ENCODE data around the gene ZNF644.
"Not testable (repeated sequence)": the region's sequence is repeated elsewhere in the genome, so short reads cannot be mapped to it uniquely, and the experiment has no call there.

Gene ZNF644

DNA sequence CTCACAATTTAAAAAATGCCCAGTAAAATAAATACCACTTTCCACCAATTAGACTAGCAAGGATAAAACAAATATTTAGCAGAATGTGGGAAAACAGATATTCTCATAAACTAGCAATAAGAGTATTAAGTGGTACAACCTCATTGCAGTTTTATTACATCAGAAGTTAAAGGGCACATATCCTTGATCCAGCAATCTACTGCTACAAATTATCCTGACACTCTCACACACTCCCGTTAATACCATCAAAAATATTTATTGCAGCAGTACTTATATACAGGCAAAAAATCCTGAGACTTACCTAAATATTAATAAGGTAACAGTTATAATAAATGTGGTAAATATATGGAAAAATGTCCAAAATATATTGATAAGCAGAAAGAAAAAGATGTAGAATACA is 44.3 kb downstream of the ZNF644 start:
- DNase-seq, result no peak

DNA sequence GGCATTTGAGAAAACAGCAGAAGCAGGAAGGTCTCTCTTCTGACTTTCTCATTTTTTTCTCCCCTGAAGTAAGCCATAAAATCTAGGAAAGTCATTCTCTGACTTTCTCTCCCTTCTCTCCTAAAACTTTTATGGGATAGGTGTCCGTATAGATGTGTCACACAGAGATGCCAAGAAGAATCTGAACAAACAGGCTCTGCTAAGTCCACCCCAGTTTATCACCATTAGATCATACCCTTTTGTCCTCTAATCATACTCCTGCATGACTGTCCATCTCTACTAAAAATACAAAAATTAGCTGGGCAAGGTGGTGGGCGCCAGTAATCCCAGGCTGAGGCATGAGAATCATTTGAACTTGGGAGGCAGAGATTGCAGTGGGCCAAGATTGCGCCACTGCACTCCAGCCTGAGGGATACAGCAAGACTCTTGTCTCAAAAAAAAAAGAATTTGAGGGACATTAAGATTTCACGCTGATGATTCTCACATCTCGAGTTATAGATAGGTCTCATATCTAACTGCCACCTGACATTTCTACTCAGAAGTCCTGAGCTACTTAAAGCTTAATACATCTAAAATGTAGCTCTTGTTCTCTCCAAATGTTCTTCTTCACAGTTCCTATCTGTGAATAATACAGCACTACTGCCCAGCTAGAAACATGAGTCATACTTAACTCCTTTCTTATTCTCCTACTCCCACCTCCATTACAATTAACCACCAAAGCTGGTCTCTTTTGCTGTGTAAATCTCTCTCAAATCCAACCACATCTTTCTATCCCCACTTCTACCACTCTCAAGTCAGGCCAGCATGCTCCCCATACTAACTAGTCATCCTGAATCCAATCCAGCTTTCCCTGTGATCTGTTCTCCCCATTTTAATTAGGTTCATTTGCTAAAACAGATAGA is 47.7 kb downstream of the ZNF644 start:
- DNase-seq, result no peak

DNA sequence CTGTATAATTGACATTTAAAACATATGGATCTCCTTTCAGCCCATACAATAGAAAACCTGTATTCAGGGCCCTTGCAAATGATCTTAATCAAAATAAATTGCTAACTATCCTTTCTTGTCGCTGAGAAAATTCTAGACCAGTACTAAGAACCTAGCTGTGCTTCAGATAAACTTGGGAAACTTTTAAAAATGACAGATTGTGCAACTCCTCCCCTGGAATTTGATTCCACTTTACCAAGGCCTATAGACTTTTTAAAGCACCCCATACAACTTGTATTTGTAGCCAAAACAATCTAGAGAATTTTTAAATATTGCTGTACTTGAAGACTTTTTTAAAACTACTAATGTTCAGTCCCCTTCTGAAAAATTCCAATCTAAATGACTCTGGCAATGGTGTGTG is 51.6 kb downstream of the ZNF644 start:
- DNase-seq, result no peak

DNA sequence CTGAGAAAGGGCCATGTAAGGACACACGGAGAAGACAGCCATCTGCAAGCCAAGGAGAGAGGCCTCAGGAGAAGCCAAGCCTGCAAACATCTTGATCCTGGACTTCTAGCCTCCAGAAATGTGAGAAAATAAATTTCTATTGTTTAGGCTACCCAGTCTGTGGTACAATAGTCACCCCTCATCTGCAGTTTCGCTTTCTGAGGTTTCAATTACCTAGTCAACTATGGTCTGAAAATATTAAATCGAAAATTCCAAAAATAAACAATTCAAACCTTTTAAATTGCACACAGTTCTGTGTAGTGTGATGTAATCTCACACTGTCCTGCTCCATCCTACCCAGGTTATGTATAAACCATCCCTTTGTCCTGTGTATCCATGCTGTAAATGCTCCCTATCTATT is 52.6 kb downstream of the ZNF644 start:
- no peak for DNase-seq

DNA sequence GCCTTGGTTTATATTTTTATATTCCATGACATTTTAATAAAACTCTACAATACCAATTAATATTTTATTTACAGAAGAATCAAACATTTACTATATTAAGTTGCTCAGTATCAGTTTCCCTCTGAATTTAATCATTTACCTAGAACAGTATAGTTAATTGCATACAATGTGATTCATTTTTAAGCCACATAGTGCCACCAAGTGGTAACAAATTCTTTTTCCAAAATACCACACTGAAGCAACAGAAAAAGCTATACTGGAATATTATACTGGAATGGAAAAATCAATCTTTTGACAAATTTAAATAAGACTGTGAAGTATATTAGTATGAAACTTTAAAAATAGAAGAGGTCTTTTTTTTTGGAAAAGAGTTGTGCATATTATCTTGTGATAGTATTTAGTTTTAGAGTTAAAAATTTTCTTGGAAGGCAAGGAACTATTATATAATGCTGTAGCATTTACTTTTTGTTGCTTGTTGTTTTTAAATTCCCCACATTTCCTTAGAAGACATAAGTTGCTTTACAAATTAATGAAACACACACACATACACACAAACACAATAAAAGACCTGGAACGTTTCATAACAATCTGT is 57.3 kb downstream of the ZNF644 start:
- DNase-seq, result peak in 1 of 2 experiments; percentile 2

DNA sequence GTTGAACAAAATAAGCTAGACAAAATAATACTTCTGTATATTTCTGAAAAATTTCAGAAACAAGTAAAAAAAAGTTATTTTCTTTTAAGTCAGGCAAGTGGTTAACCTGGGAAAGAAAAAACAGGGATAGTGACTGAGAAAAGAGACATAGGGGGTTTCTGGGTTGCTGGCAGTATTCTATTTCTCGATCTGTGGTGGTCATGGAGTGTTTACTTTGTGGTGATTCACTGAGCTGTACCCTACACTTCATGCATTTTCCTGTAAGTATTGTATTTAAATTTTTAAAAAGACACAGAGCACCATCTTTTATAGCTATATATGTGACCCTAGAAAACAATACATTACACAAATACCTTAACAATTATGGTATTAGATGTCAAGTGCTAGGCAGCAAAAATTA is 58.2 kb downstream of the ZNF644 start:
- DNase-seq, result no peak

DNA sequence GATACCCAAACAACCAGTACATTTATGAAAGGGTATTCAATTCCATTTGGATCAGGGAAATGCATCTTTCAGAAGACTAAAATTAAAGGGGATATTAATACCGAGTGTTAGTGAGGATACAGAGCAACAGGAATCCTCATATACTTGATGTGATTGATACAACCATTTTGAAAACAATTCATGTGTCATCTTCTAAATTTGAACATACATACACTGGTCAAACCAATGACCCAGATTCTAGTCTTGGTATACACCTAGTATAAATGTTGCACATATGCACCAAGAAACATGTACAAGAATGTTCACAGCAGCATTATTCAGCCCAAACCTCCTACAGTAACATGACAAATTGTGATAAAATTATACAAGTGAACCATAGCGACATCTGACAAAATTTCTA is 58.6 kb downstream of the ZNF644 start:
- DNase-seq, result no peak

DNA sequence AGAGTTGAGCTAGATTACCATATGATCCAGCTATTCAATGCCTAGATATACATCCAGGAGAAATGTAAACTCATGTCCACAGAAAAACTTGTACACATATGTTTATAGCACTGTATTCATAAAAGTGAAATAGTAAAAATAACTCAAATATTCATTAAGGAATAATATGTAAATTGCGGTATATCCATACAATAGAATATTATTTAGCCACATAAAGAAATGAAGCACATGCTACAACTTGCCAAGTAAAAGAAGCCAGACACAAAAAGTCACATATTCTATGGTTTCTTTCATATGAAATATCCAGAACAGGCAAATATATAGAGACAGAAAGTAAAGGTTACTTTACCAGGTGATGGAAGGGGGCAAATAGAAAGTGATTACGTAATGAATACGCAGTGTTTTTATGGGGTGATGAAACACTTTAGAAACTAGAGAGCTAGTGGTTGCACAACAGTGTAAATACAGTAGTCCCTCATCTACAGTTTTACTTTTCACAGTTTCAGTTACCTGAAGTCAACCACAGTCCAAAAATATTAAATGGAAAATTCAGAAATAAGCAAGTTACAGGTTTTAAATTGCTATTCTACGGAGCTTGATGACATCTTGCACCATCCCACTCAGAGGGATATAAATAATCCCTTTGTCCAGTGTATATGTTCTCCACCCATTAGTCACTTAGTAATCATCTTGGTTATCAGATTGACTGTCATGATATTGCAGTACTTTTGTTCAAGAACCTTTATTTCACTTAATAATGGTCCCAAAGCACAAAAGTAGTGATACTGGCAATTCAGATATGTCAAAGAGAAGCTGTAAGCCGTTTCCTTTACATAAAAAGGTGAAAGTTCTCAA is 62.3 kb downstream of the ZNF644 start:
- no peak for DNase-seq

DNA sequence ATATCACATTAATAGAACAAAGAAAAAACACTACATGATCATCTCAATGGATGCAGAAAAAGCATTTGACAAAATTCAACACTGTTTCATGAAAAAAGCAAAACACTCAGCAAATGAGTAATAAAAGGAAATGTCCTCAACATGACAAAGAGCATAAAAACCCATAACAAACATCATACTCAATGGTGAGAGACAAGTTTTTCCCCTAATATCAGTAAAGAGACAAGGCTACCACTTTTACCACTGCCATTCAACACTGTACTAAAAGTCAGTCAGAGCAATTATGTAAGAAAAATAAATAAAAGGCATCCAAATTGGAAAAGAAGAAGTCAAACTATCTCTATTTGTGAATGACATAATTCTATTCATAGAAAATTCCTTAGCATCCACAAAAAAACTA is 64.3 kb downstream of the ZNF644 start:
- no peak for DNase-seq

DNA sequence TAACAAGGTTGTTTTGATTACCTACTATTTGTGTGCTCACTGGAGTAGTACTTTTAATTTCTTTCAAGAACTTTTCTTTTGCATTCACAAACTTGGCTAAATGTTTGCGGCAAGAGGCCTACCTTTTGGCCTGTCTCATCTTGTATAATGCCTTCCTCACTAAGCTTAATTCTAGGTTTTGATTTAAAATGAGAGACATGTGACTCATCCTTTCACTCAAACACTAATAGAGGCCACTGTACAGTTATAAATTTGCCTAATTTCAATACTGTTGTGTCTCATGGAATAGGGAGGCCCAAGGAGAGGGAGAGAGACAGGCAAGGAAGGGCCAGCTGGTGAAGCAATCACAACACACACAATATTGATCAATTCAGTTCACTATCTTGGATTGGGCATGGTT is 66.1 kb downstream of the ZNF644 start:
- no peak for DNase-seq

DNA sequence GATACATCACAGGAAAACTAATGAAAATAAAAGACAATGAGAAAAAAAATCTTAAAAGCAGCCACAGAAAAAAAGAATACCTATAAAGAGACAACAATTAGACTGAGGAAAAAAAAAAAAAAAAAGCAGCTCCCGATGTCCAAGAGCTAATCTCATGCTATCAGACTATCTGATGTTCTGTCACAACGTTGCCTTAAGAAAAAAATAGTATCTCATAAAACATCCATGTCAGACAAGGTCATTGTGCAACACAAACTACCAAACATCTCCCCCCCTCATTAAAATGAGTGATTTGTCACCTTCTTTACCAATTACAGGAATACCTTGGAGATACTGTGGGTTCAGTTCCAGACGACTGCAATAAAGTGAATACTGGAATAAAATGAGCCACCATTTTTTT is 68.9 kb downstream of the ZNF644 start:
- no peak for DNase-seq

DNA sequence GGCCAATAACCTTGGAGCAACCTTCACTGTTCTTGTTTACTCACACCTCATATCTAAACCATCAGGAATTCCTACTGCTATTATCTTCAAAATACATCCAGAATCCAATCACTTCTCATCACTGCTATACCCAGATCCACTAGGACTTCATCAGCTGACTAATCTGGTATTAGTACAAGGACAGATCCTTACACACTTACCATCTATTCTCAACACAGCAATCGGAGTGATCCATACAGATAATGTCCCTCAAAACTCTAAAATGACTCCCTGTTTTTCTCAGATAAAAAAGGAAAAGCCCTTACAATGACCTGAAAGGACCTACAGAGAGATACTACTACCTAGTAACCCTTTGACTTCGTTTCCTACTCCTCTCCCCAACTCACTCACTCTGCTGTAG is 70.8 kb downstream of the ZNF644 start:
- DNase-seq, result no peak

DNA sequence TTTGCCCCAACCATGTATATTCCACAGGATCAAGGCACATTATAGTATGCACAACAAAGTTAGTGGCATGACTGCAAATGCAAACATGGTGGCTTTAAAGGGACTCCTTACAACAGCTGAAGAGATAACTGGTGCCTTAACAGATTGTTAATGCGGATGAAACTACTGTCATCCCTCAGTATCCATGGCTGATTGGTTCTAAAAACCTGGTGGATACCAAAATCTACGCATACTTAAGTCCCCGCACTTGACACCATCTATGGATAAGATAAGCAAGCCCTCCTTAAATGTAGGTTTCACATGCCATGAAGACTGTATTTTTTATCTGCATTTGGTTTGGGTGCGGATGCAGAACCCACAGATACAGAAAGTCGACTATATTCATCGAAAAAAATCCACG is 73.5 kb downstream of the ZNF644 start:
- DNase-seq, result no peak

DNA sequence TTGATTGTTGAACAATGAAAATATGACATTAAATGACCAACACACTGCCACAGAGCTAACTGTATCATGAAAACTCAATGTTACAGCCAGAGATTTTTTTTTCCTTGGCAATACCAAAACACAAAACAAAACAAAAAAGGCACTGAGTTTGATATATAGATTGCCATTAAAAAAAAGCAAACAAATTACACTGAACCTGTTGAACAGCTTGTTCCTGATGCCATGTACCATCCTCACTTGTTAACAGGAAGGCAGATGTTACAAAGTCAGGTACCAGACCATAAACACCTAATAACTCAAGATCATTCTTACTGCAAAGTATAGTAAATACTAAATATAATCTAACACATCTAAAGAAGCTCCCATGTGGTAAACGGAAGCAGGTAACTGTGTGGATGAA is 75.2 kb downstream of the ZNF644 start:
- no peak for DNase-seq

DNA sequence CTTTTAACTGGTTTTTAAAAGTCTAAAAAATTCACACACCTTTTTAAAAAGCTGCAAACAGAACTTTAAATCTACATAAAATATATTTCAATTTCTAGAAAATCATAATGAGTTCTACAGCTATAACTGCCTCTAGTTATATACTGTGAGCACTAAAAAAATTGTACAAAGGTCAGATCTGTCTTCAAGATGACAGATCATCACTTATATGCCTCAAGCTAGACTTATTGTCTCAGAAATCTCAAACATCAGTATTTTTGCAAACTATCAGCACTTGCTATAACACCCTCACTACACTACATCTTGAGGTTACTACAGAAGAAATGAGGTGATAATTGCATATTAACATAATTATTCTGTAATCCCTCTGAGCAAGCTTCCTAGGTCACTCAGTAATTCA is 76.5 kb downstream of the ZNF644 start:
- DNase-seq, result no peak

DNA sequence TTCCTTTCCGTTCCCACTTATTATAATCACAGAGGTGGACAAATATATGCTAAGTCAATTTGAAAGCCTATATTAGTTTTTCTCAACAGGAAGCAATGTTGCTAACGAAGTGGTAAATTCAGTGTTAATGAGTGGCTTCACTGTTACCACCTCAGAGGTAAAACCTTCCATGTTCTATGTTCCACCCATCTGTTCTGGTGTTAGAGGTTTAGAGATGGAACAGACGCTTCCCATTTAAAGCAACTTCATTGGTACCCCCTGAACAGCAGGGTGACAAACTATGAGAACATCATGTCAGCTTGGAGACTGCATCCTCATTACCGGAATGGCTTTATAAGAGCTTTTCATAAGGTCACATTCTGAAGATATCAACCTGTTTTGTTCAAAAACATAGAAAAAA is 77.9 kb downstream of the ZNF644 start:
- DNase-seq, result no peak

DNA sequence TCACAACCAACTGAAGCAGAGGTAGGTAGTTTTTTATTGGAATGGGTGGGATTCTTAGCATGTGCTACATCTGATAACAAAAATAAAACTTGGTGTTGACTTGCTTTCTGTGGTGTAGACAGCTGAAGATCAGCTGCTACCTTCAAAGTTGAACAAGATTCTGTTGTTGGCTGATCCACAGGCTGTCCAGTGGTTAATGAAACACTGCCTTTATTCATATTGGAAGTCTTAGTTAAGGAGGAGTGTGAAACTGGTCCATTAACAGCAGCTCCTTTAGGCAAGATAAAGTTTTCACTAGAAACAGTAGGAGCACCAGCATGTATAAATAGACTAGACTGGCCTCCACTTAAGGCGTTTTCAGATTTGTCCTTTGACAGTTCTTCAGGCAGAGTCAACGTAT is 81.1 kb downstream of the ZNF644 start:
- DNase-seq, result no peak

DNA sequence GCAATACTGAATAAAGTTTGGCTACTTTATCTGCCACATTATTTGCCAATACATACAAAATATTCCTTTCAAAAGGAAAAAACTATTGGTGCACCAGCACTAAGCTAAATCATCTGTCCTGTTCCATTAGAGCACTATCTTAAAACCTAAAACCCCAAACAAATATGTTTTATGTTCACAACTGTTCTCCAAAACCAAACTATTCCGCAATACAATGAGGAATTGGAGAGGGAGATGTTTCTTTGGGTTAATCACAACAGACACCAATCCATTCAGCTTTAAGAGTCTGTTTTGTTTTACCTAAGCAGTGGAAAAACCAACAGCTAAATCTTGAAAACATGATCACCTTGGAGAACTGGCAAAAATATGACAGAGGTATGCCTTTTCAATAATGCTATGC is 85.1 kb downstream of the ZNF644 start:
- no peak for DNase-seq

DNA sequence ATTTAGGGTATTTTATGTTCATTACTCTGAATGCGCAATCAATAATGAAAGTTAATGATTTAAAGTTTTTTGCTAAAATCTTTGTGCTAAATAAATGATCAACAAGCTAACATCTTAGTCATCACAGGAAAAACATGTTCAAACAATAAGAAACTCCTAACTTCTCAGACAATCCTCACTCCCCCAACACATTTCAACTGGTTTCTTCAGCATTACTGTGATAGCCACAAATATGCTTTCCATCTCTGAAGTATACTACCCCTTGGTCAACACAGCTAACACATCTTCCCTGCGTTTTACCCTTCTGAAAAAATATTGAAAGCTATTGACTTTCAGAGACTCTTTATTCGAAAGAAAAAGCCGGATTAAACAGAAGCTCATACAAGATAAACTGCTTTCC is 85.8 kb downstream of the ZNF644 start:
- DNase-seq, result no peak

DNA sequence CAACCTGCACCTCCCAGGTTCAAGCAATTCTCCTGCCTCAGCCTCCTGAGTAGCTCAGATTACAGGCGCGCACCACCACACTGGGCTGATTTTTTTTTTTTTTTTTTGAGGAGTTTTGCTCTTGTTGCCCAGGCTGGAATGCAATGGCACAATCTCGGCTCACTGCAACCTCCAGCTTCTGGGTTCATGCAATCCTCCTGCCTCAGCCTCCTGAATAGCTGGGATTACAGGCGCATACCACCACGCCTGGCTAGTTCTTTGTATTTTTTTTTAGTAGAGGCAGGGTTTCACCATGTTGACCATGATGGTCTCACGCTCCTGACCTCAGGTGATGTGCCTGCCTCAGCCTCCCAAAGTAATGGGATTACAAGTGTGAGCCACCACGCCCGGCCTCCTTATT is 93.6 kb downstream of the ZNF644 start:
- not testable (repeated sequence) for DNase-seq

DNA sequence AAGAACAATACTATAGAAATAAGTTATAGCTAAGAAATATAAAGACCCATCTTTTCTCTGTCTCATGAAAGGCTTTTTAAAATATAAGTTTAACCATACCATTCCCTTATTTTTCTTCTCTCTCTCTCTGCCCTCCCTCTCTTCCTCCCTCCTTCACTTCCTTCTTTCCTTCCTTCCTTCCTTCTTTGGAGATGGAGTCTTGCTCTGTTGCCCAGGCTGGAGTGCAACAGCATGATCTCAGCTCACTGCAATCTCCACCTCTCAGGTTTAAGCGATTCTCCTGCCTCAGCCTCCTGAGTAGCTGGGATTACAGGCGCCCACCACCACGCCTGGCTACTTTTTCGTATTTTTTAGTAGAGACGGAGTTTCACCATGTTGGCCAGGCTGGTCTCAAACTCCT is 94.2 kb downstream of the ZNF644 start:
- not testable (repeated sequence) for DNase-seq

DNA sequence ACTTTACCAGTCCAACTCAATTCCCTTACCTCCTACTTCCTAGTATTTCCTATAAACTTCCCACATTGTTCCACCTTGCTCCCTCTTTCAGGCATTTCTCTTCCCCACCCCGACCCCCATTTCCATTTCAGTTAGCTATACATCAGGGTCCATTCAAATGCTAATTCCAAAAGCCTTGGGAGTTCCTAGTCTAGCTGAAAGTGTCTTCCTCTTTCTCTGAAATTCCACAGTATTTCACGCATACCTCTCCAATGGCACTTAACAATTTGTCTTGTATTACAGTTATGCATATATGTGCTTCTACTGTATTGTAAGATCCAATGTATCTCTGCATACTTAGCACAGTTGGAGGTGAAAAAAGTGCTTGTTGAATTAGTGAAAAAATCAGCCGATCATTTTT is 94.9 kb downstream of the ZNF644 start:
- DNase-seq, result no peak

DNA sequence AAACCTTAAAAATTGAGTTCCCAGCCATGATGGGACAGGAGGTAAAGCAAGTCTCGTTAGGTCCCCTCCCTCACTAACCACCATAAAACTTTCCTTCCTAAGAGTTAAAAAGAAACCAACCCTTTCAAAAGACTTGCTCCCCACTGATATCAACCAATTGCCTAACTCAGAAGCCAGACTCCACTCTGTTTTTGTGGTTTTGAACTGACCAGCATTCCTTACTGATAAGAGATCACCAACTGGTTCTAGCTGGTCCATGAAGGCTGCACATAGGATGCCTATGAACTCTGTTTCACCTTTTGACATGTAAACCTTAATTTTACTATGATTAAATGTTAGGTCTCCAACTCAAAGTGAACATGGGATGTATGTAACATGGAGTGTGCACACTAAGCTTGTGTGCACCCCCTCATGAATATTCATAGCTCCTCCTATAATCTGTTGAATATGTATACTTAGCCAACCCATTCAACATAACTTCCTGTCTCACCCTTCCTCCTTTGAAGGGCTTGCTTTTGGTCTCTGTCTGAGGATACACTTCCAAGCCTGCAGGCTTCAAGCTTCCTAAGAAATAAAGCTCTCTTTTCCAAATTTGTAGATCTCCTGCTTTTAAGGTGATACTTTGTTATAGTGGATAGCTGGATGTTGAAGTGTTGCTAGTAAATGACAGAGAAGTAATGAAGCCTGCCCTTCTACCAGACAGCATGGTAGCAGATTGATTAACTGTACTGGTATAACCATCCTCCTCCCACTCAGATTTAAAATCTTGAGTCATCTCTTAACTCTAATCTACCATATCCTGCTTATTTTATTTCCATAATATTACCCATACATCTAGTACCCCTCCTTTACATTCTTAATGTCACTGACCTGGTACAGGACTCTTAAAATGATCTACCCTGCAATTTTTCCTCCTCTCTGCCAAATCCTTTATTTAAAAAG is 95.6 kb downstream of the ZNF644 start:
- no peak for DNase-seq
